ENCODE results near the gene DGLUCY.

The DGLUCY gene

GRCh38 chr14:91218014-91218413 is 104.1 kb downstream of the DGLUCY start:
- DNase-seq = no peak

- no peak for DNase-seq
These were observed 105.9 kb downstream of the DGLUCY start for GRCh38 chr14:91219517-91220389.

DNA sequence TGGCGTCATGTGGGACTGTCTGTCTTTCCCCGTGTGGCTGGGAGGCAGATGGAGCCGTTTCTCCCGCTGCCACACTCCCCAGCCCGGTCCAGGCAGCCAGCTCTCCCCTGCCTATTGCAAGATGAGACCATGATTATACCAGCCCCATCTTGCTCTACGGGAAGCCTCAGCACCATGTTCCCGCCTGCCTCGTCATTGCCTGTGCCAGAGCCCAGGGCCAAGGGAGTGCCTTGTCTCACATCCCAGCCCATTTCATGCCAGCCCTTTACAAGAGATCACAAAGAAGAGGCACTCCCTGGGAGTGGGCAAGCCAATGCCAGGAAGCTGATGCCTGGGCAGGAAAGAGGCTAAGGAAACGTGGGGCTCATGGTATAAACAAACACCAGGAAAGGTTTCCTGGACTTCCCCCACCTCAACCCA is 106.7 kb downstream of the DGLUCY start:
- no peak for DNase-seq

- DNase-seq = no peak
These were observed 107.4 kb downstream of the DGLUCY start for GRCh38 chr14:91221270-91221669.

- DNase-seq = no peak
These were observed 109.3 kb downstream of the DGLUCY start for GRCh38 chr14:91223028-91223783.

GRCh38 chr14:91225025-91225424 is 111.2 kb downstream of the DGLUCY start:
- DNase-seq = no peak

DNA sequence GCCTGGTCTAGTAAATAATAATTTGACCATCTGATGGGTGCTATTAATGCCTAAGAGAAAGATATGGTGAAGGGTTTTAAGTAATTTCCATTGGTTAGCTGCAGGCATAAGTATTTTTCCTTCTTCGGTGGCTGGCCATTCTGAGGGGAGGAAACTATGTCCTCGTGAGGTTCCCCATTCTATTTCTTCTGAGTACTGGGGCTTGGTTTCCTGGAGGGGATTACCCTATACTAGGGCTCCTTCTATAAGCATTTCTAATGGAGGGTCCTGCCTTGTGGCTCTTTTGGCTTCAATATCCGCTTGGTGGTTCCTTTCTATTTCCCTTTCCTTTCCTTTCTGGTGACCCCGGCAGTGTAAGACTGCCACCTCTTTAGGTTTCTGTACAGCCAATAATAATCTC is 112.5 kb downstream of the DGLUCY start:
- DNase-seq = peak in 1 of 2 donors; percentile 36

DNA sequence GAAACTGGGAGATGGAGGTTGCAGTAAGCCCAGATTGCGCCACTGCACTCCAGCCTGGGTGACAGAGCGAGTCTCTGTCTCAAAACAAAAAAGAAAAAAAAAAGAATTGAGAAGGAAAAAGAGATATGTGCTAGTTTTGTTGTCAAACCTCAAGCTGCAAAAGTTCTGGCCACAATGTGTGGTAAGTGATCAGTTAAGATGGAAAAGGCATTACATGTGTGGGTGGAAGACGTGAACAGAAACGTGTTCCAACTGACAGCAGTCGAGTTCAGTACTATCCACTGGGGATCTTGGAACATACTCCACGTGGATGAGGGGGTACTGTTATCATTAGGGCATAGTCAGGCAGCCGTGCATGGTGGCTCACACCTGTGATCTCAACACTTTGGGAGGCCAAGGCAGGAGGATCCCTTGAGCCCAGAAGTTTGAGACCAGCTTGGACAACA is 113.3 kb downstream of the DGLUCY start:
- DNase-seq = peak in 1 of 2 donors; percentile 34

- DNase-seq = peak; percentile 72 to 81
These were observed 114.5 kb downstream of the DGLUCY start for GRCh38 chr14:91228112-91229004.

DNA sequence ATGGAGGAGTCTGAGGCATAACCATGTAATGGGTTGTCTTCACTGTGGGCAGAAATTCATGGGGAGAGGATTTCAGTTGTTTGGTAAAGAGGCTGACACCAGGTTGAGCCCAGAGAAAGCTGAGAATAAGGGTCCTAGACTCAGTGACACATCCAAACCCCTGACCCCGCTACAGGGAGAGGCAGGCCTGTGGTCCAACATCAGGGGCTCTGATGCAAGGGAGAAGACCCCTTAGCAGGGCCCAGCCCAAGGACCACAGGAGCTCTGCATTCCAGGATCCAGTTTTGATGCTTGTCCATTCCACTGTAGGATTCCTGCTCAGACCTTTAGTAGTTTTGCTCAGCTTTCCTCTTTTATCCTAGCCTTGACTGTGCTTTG is 115.1 kb downstream of the DGLUCY start:
- DNase-seq = no peak

DNA sequence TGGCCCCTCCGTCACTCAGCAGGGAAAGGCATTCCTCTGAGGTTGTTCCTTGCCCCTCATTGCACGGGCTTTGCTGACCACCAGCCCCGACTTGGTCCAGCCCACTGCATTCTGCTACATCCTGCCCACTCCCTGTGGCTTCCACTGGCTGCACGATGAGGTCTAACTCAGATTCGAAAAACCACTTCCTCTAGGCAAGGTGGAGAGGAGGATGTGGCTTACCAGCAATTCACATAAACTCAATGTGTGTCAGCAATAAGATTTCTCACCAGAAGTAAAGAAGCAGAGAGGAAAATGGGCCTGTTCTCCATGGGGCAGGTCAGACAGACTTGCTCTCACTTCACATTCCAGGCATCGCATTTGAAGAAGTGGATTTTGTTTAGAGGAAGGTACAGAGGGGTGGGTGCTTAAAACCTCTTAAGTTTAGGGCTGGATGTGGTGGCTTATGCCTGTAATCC is 115.9 kb downstream of the DGLUCY start:
- DNase-seq = peak; percentile 58 to 78

DNA sequence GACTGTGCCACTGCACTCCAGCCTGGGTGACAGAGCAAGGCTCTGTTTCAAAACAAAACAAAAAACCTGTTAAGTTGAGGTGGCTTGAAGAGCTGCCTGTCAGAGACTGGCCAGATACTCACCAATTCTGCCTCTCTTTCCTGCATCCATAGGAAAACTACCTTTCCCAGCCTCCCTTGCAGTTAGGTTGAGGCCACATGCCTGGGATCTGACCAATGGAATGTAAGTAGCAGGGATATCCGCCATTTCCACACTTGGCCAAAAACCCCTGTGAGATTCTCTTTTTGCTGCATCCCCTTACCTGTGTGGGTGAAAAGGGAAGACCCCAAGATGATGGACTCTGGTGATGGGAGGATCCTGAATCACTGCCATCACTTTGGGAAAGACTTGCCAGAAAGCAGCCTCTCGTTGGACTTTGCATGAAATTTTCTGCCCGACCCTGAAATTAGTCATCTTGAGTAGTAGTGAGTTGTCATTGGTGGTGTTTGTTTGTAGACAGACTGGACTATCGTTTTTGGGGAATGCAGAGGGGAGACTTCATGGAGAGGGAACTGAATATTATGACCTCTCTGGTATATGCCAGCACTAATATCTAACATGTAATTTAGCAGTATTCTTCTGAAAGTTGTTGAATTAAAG is 116.6 kb downstream of the DGLUCY start:
- no peak for DNase-seq

- DNase-seq = no peak
These were observed 117.6 kb downstream of the DGLUCY start for GRCh38 chr14:91231446-91231845.

DNA sequence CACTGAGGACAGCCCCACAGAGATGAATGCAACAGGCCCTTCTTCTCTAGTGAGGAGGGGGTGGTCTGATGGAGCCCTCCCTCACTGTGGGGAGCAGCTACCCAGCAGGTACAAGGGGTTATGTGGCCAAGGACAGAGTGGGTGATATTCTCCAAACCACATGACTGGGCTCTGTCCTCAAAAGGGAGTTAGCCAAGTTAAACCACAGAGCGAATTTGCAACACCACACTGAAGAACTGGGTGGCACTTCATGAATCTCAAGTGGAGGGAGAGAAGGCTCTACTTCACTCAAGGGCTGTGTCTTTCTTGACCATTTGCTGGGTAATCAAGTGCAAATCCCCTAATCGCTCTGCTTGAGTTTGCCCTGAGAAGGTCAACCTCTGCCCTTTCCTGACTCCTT is 118.2 kb downstream of the DGLUCY start:
- DNase-seq = no peak

- no peak for DNase-seq
These were observed 118.7 kb downstream of the DGLUCY start for GRCh38 chr14:91232603-91233002.

DNA sequence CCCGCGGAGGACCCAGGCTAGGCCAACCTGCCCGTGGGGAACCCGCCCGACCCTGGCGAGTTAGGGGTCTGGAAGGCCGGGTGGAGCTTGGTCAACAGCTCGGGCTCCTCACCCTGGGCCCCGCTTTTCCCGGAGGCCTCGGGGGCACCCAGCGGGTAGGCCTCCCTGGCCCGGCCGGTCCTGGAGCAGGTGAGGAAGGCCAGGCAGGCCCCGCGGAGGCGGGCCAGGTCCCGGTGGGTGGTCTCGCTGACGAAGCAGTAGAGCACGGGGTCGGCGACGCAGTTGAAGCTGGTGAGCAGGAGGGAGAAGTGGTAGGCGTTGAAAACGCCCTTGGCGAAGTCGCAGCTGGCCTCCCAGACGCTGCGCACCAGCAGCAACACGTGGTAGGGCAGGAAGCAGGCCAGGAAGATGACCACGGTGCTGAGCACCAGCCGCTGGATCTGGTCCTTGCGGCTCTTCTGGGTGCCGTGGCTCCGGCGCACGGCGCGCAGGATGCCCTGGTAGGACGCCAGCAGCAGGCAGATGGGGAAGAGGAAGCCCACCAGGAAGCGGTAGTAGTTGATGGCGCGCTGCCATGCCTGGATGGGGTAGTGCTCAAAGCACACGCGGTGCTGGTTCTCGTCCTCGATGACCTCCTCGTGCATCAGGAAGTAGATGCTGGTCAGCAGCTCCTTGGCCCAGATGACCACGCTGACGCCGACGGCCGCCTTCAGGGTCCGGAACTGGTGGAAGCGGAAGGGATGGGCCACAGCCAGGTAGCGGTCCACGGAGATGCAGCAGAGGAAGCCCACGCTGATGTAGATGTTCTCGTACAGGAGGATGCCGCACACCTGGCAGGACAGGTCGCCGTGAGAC is 120.3 kb downstream of the DGLUCY start:
- no peak for DNase-seq

DNA sequence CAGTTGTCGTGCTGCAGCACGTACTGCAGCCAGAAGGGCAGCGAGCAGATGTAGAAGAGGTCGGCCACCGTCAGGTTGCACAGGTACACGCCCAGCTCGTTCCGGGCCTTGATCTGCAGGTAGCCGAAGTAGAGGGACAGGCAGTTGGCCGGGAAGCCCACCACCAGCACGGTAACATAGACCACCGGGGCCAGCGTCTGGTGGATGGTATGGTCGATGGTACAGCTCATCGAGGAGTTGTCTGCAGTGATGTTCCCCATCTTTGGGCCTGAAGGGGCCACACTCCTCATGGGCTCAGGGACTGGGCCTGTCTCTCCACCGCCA is 120.9 kb downstream of the DGLUCY start:
- DNase-seq = no peak

DNA sequence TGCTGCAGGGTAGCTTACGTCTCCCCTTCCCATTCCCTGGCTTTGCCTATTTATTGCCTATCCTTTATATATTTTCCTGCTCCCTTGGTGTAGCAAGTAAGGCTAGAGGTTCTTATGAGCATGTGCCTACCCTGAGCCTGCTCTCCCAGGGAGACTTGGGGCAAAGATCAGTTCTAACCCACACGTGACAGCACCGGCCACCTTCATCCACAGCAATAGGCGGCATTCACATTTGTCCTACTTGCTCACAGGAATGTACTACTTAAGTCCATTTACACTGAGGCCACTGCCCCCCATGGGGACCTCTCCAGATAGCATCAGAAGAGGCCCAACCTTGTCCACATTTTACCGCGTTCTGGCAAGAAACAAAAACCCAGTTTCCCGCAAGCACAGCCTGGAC is 122.0 kb downstream of the DGLUCY start:
- no peak for DNase-seq

DNA sequence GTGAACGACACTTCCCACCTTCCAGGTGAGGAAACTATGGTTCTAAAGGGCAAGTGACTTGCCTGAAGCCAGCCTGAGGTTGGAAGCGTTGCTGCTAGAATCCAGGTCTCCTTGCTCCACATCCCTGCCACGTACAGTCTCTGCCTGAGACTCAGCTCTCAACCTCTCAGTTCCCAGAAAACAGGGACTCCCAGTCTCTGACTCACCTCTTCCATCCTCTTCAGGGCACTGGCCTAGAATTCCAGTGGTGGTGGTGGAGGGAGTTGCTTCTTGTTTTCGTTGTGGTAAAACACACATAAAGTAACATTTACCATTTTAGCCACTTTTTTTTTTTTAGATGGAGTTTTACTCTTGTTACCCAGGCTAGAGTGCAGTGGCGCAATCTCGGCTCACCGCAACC is 123.3 kb downstream of the DGLUCY start:
- DNase-seq = no peak

GRCh38 chr14:91238085-91238484 is 124.2 kb downstream of the DGLUCY start:
- no peak for DNase-seq

GRCh38 chr14:91238661-91239060 is 124.8 kb downstream of the DGLUCY start:
- DNase-seq = no peak

DNA sequence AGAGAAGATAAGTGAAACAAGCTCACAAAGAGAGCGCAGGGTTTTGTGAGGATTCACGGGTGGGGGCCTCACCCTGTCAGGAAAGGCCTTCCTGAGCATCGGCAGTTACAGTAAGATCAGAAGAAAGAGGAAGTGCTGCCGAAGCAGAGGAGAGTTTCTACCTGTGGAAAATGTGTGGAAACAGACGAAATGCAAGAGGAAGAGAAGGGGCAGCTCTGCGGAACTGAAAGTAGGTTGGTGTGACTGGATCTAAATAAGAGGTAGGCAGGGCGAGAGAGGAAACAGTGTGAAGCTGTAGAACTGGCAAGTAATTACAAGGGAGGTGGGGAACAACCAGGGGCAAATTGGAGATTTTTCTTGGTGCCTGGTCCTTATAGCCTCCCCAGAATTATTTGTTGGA is 128.0 kb downstream of the DGLUCY start:
- DNase-seq = peak in 1 of 2 donors; percentile 58
